H1 (cell line): ENCODE results near the gene THG1L. TPM values are rescaled to one million over a fixed set of nuclear protein-coding genes. Genes with fewer than 3 reads are reported as not detected.

ENCODE experiments used
- CTCF ChIA-PET: fragments of 300-600 bp; sonication (Branson Sonifier 250); formaldehyde crosslinking; loops from one replicate; lab custom pipeline; 2021; ENCODE audit not compliant: partially characterized antibody; lab: Charles Lee
- POLR2A ChIA-PET: fragments of 300-600 bp; sonication (Branson Sonifier 250); formaldehyde crosslinking; loops from one replicate; lab custom pipeline; 2021; ENCODE audit warnings: inconsistent platforms; ENCODE audit not compliant: partially characterized antibody; lab: Charles Lee
- DNase-seq, 2 experiments: peaks; one replicate each; pipeline versions ENCODE4 v3.0.0 to v3.0.0-alpha.2; 2010 to 2022; ENCODE audit warnings: low spot score in 2 of 2, low read depth in 1 of 2, mixed read lengths in 1 of 2
- FAIRE-seq: peaks from 2 replicates; lab custom pipeline; 2011; peaks lifted over from hg19 to GRCh38; lab: Jason Lieb, UNC
- H2AFZ ChIP-seq: 2 replicates; pipeline ENCODE4 v1.8.1; 2012; ENCODE audit warnings: low read length, inconsistent platforms
- H2AK5ac ChIP-seq: 2 replicates; pipeline ENCODE4 v1.6.1; 2013; ENCODE audit warnings: low read depth, low read length
- H2BK120ac ChIP-seq: replicated peaks from 2 replicates; pipeline ENCODE3; 2013; ENCODE audit warnings: low read depth, low read length, inconsistent platforms
- H2BK12ac ChIP-seq: 2 replicates; pipeline ENCODE4 v1.6.1; 2013; ENCODE audit warnings: low read depth, low read length
- H2BK15ac ChIP-seq: 2 replicates; pipeline ENCODE4 v1.6.1; 2013; ENCODE audit warnings: low read length
- H2BK20ac ChIP-seq: 2 replicates; pipeline ENCODE4 v1.6.1; 2013; ENCODE audit warnings: low read length
- H2BK5ac ChIP-seq: 2 replicates; pipeline ENCODE4 v1.6.1; 2013; ENCODE audit warnings: low read depth, low read length
- H3K14ac ChIP-seq: 2 replicates; pipeline ENCODE4 v1.6.1; 2013; ENCODE audit warnings: inconsistent platforms; ENCODE audit not compliant: insufficient read length
- H3K18ac ChIP-seq: 2 replicates; pipeline ENCODE4 v1.6.1; 2013; ENCODE audit warnings: low read length; ENCODE audit errors: extremely low read depth
- H3K23ac ChIP-seq: 2 replicates; pipeline ENCODE4 v1.6.1; 2013; ENCODE audit warnings: inconsistent platforms; ENCODE audit not compliant: insufficient read length
- H3K23me2 ChIP-seq: 2 replicates; pipeline ENCODE4 v1.6.1; 2013; ENCODE audit warnings: low read depth, low read length
- H3K27ac ChIP-seq: 2 replicates; pipeline ENCODE4 v1.6.1; 2011; ENCODE audit warnings: low read depth, low read length, inconsistent platforms
- H3K27me3 ChIP-seq, 4 experiments: replicated peaks in 1 of 4; 1 replicate in 1 of 4; 2 replicates in 3 of 4; pipeline versions ENCODE4 v1.6.1 to v1.8.1; 2011 to 2013; ENCODE audit warnings: low read length in 3 of 4, mild to moderate bottlenecking in 3 of 4, inconsistent platforms in 2 of 4, mixed read lengths in 2 of 4, moderate library complexity in 1 of 4; ENCODE audit not compliant: control insufficient read depth in 3 of 4, insufficient read depth in 3 of 4; ENCODE audit errors: extremely low read depth in 1 of 4
- H3K36me3 ChIP-seq, 4 experiments: 2 replicates each; pipeline versions ENCODE4 v1.6.1 to v1.8.1; 2011 to 2013; ENCODE audit warnings: mild to moderate bottlenecking in 4 of 4, low read length in 3 of 4, moderate library complexity in 2 of 4, control low read depth in 1 of 4, inconsistent platforms in 1 of 4; ENCODE audit not compliant: insufficient read depth in 4 of 4, control insufficient read depth in 2 of 4
- H3K4ac ChIP-seq: replicated peaks from 2 replicates; pipeline ENCODE3; 2013; ENCODE audit warnings: low read length, low read depth, mixed read lengths, inconsistent platforms; ENCODE audit not compliant: insufficient read length
- H3K4me1 ChIP-seq, 4 experiments: replicated peaks in 1 of 4; 1 replicate in 1 of 4; 2 replicates in 3 of 4; pipeline versions ENCODE4 v1.6.1 to v1.8.1; 2011 to 2013; ENCODE audit warnings: low read length in 3 of 4, inconsistent platforms in 2 of 4, mixed read lengths in 1 of 4; ENCODE audit not compliant: insufficient read depth in 4 of 4, control insufficient read depth in 3 of 4
- H3K4me2 ChIP-seq, 2 experiments: 2 replicates each; pipeline versions ENCODE4 v1.6.1 to v1.8.1; 2011 to 2013; ENCODE audit warnings: low read depth in 2 of 2, low read length in 2 of 2, control low read depth in 1 of 2, inconsistent platforms in 1 of 2, mild to moderate bottlenecking in 1 of 2; ENCODE audit not compliant: insufficient read depth in 1 of 2
- H3K4me3 ChIP-seq, 4 experiments: fragments of 200-600, 300-600 bp in 1 of 4; sonication (generic), shearing (Covaris generic), sonication (Bioruptor Twin) in 1 of 4; 2 replicates each; pipeline versions ENCODE4 v1.5.1 to v1.8.1; 2011 to 2016; ENCODE audit warnings: low read length in 4 of 4, low read depth in 3 of 4, control low read depth in 2 of 4, inconsistent platforms in 2 of 4, mild to moderate bottlenecking in 2 of 4, mixed read lengths in 1 of 4, moderate library complexity in 1 of 4; ENCODE audit not compliant: insufficient read depth in 2 of 4; ENCODE audit errors: extremely low read depth in 1 of 4
- H3K56ac ChIP-seq: replicated peaks from 2 replicates; pipeline ENCODE3; 2013; ENCODE audit warnings: low read depth, mild to moderate bottlenecking, mixed read lengths, low read length, inconsistent platforms; ENCODE audit not compliant: insufficient read length
- H3K79me1 ChIP-seq: 2 replicates; pipeline ENCODE4 v1.6.1; 2013; ENCODE audit warnings: low read depth, low read length, control low read depth
- H3K79me2 ChIP-seq, 2 experiments: 2 replicates each; pipeline versions ENCODE4 v1.6.1 to v1.8.1; 2012 to 2013; ENCODE audit warnings: low read length in 2 of 2, mild to moderate bottlenecking in 2 of 2, inconsistent platforms in 1 of 2; ENCODE audit not compliant: insufficient read depth in 2 of 2, control insufficient read depth in 1 of 2
- H3K9ac ChIP-seq, 4 experiments: replicated peaks in 1 of 4; 1 replicate in 1 of 4; 2 replicates in 3 of 4; pipeline versions ENCODE4 v1.6.1 to v1.8.1; 2011 to 2013; ENCODE audit warnings: low read depth in 3 of 4, low read length in 3 of 4, control low read depth in 2 of 4, mild to moderate bottlenecking in 2 of 4, moderate library complexity in 2 of 4, inconsistent platforms in 1 of 4; ENCODE audit errors: extremely low read depth in 1 of 4
- H3K9me3 ChIP-seq, 2 experiments: 2 replicates each; pipeline versions ENCODE4 v1.6.1 to v1.8.1; 2012 to 2013; ENCODE audit warnings: mild to moderate bottlenecking in 2 of 2, moderate library complexity in 2 of 2, control low read depth in 1 of 2, inconsistent platforms in 1 of 2, low read depth in 1 of 2, low read length in 1 of 2, mixed read lengths in 1 of 2; ENCODE audit not compliant: insufficient read depth in 2 of 2
- H4K20me1 ChIP-seq, 2 experiments: replicated peaks in 1 of 2; 2 replicates each; pipeline versions ENCODE3 to v1.8.1; 2011 to 2013; ENCODE audit warnings: inconsistent platforms in 2 of 2, low read length in 2 of 2, mild to moderate bottlenecking in 1 of 2; ENCODE audit not compliant: insufficient read depth in 2 of 2, control insufficient read depth in 1 of 2
- H4K5ac ChIP-seq: 2 replicates; pipeline ENCODE4 v1.6.1; 2013; ENCODE audit warnings: low read length, low read depth, mixed read lengths, inconsistent platforms; ENCODE audit not compliant: insufficient read length
- H4K8ac ChIP-seq: 2 replicates; pipeline ENCODE4 v1.8.0; 2013; ENCODE audit warnings: mild to moderate bottlenecking, moderate library complexity, low read length, inconsistent platforms; ENCODE audit not compliant: insufficient read depth; ENCODE audit errors: extremely low read depth
- H4K91ac ChIP-seq: replicated peaks from 2 replicates; pipeline ENCODE3; 2013; ENCODE audit warnings: low read length, mixed read lengths, inconsistent platforms; ENCODE audit not compliant: insufficient read length
- CEBPB ChIP-seq: IDR thresholded peaks from 2 replicates; pipeline ENCODE4 v1.6.1; 2012; ENCODE audit warnings: low read depth, low read length
- GTF2F1 ChIP-seq: IDR thresholded peaks from 2 replicates; pipeline ENCODE4 v1.6.1; 2012; ENCODE audit warnings: low read depth, low read length, improper control_type of control experiment, borderline replicate concordance
- KDM5A ChIP-seq: fragments of 200-600 bp; IDR thresholded peaks from 2 replicates; pipeline ENCODE4 v1.7.1; 2012; ENCODE audit warnings: mild to moderate bottlenecking, low read length, inconsistent platforms, mixed read lengths
- NRF1 ChIP-seq: IDR thresholded peaks from 2 replicates; pipeline ENCODE4 v1.6.1; 2011; ENCODE audit warnings: mild to moderate bottlenecking, low read depth, low read length, improper control_type of control experiment
- PHF8 ChIP-seq: fragments of 200-600 bp; sonication (generic); conservative IDR thresholded peaks from 2 replicates; pipeline ENCODE4 v1.7.1; 2012; ENCODE audit warnings: low read depth, mild to moderate bottlenecking, inconsistent platforms, low read length, moderate library complexity
- RNF2 ChIP-seq: fragments of 200-900, 300-1000 bp; sonication (generic); IDR thresholded peaks from 2 replicates; pipeline ENCODE4 v1.7.1; 2016; ENCODE audit warnings: borderline replicate concordance, low read depth, mild to moderate bottlenecking, antibody characterized with exemption, low read length; ENCODE audit not compliant: poor library complexity, severe bottlenecking; ENCODE audit errors: missing control alignments
- SIRT6 ChIP-seq: IDR thresholded peaks from one replicate; pipeline ENCODE4 v1.7.1; 2012; ENCODE audit warnings: low read length, inconsistent platforms
- SP2 ChIP-seq: IDR thresholded peaks from 2 replicates; pipeline ENCODE4 v1.6.1; 2012; ENCODE audit warnings: mild to moderate bottlenecking, low read length, inconsistent platforms
- WGBS, 2 experiments: shearing (Covaris generic) in 1 of 2; methylation state at CpG; one replicate each; pipeline versions ENCODE4 v1.1.6 to v1.1.7; 2013 to 2015; ENCODE audit warnings: low lambda C conversion rate in 2 of 2, mixed read lengths in 2 of 2, inconsistent platforms in 1 of 2, low coverage in 1 of 2, missing lambda C conversion rate in 1 of 2; ENCODE audit not compliant: insufficient replicate concordance in 2 of 2, insufficient coverage in 1 of 2, insufficient read length in 1 of 2; ENCODE audit errors: extremely low coverage in 1 of 2, missing lambda C conversion rate in 1 of 2; 5-methylcytosine and 5-hydroxymethylcytosine counted together
- polyA plus RNA-seq, 7 experiments: library from polyadenylated mRNA; depleted of rRNA in 3 of 7; stranded (reverse) in 5 of 7; unstranded in 2 of 7; fragments of >200 nt in 5 of 7; fragments of 200-250 nt in 2 of 7; gene quantifications; 1 replicate in 5 of 7; 2 replicates in 1 of 7; 4 replicates in 1 of 7; pipeline versions ENCODE4 v1.2.1 to v1.2.3, GENCODE V29; 2011 to 2013; ENCODE audit warnings: missing spikeins in 2 of 7, mixed read lengths in 2 of 7
- total RNA-seq: library from RNA; stranded (reverse); fragmentation: NEBNext Ultra II Directional; extraction: Animal tissue kit (Norgen Biotek cat#: 25700); gene quantifications from 2 replicates; pipeline ENCODE4 v1.2.1, GENCODE V29; 2021

Gene THG1L
- total and polyA plus RNA-seq, 2 of the 8 experiments (the other 6 are each of a cell fraction or from before 2014, with no cell fraction given) = 8.1 to 12.4 TPM

DNA sequence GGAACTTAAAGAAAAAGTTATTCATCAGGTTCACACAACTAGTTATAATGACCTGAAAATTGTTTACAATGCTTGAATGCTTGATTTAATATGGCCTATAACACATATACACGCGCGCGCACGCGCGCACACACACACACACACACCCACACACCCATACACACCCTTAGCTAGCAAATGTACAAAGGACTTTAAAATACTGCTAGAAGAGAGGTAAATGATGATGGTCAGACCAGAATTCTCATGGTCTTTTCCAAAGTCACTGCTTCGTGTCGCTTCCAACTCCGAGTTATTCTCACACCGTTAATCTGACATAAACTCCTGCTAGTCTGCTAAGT is 18.2 kb downstream of the THG1L start:
- no peak overlapping the region for H2BK12ac ChIP-seq
- H3K4ac ChIP-seq = no peak overlapping the region
- H2BK20ac ChIP-seq = no peak overlapping the region
- no peak overlapping the region for H2AK5ac ChIP-seq
- no peak overlapping the region for H4K91ac ChIP-seq
- DNase-seq = no peak
- peaks cover 0 to 10% (median 4%) of the 10 kb centered on the region in 4 experiments; a peak in 5 of 7 replicates for H3K27me3 ChIP-seq
- H4K5ac ChIP-seq = no peak overlapping the region
- H3K9me3 ChIP-seq = no peaks in the 10 kb centered on the region
- no peak for FAIRE-seq
- H3K23ac ChIP-seq = no peak overlapping the region
- POLR2A ChIA-PET = no interaction called here
- peaks cover 2% of the 10 kb centered on the region; the same call in 1 of the 2 replicates for H3K23me2 ChIP-seq
- H3K9ac ChIP-seq = no peak overlapping the region
- TF ChIP-seq GTF2F1 = no peak
- no peak for TF ChIP-seq PHF8
- TF ChIP-seq KDM5A = no peak
- no peak for TF ChIP-seq RNF2
- no peak for TF ChIP-seq SP2
- no peak for TF ChIP-seq CEBPB
- TF ChIP-seq NRF1 = no peak
- no peak for TF ChIP-seq SIRT6
- TF ChIP-seq, all 59 proteins: peak for 0
- Histone ChIP-seq H3K27ac (no peak overlapping the region), H3K79me1 (no peaks in the 10 kb centered on the region), H2BK15ac (no peak overlapping the region), H3K18ac (no peak overlapping the region), H4K20me1 (no peaks in the 10 kb centered on the region), H2BK5ac (no peak overlapping the region), H3K4me2 (no peak overlapping the region), H3K4me3 (no peak overlapping the region), H4K8ac (no peak overlapping the region), H2BK120ac (no peak overlapping the region), H3K36me3 (no peaks in the 10 kb centered on the region), H3K14ac (no peak overlapping the region), H3K4me1 (peaks cover 0 to 4% (median 0%) of the 10 kb centered on the region in 4 experiments; a peak in 2 of 7 replicates), H3K56ac (no peak overlapping the region), H3K79me2 (no peaks in the 10 kb centered on the region), H2AFZ (no peak overlapping the region)
- 77% methylated on average over 11 of the region's 11 CpGs; no CpG with 5 or more reads in 1 of the 2 experiments for WGBS, 2 experiments
- CTCF ChIA-PET = interaction anchor here (0.8 to 1.1 kb wide), 2 partner anchors 10 to 199 kb away, joined by 3 read pairs; no protein-coding TSS in a partner anchor
